Trophoblast cell (in vitro differentiated cells and primary cell): ENCODE measurements around the gene HTT.
"Not testable (repeated sequence)": the region's sequence is repeated elsewhere in the genome, so short reads cannot be mapped to it uniquely, and the experiment has no call there.

Source experiments
- DNase-seq, 2 donors: peaks; one replicate each; pipeline ENCODE4 v3.0.0-alpha.2; 2016
- H2AFZ ChIP-seq: 2 replicates; pipeline ENCODE4 v1.6.1; 2013; ENCODE audit warnings: low read length, moderate library complexity, mild to moderate bottlenecking; ENCODE audit not compliant: insufficient read depth, poor library complexity
- H2AK5ac ChIP-seq: 2 replicates; pipeline ENCODE4 v1.6.1; 2013; ENCODE audit warnings: mild to moderate bottlenecking, low read length
- H2BK120ac ChIP-seq: 2 replicates; pipeline ENCODE4 v1.6.1; 2013; ENCODE audit warnings: low read length, mild to moderate bottlenecking, moderate library complexity; ENCODE audit not compliant: insufficient read depth, poor library complexity
- H2BK12ac ChIP-seq: 2 replicates; pipeline ENCODE4 v1.6.1; 2013; ENCODE audit warnings: mild to moderate bottlenecking, low read length, moderate library complexity
- H2BK5ac ChIP-seq: 2 replicates; pipeline ENCODE4 v1.6.1; 2013; ENCODE audit warnings: low read length, low read depth, moderate library complexity, mild to moderate bottlenecking; ENCODE audit not compliant: poor library complexity
- H3K14ac ChIP-seq: 2 replicates; pipeline ENCODE4 v1.6.1; 2013; ENCODE audit warnings: mild to moderate bottlenecking, low read length
- H3K18ac ChIP-seq: 2 replicates; pipeline ENCODE4 v1.6.1; 2013; ENCODE audit warnings: mild to moderate bottlenecking, low read length
- H3K23ac ChIP-seq: 2 replicates; pipeline ENCODE4 v1.6.1; 2013; ENCODE audit warnings: low read length
- H3K27ac ChIP-seq: 2 replicates; pipeline ENCODE4 v1.5.1; 2013; ENCODE audit warnings: low read depth, mild to moderate bottlenecking, inconsistent platforms, low read length, moderate library complexity
- H3K27me3 ChIP-seq: 2 replicates; pipeline ENCODE4 v1.6.1; 2013; ENCODE audit warnings: inconsistent platforms, mild to moderate bottlenecking, low read length, moderate library complexity; ENCODE audit not compliant: insufficient read depth
- H3K36me3 ChIP-seq, 2 experiments: 1 replicate in 1 of 2; 2 replicates in 1 of 2; pipeline ENCODE4 v1.6.1; 2013; ENCODE audit warnings: low read length in 2 of 2, mild to moderate bottlenecking in 2 of 2, moderate library complexity in 1 of 2; ENCODE audit not compliant: insufficient read depth in 2 of 2, control insufficient read depth in 1 of 2
- H3K4ac ChIP-seq: 2 replicates; pipeline ENCODE4 v1.6.1; 2013; ENCODE audit warnings: low read depth, mild to moderate bottlenecking, low read length, moderate library complexity
- H3K4me1 ChIP-seq, 2 experiments: 1 replicate in 1 of 2; 2 replicates in 1 of 2; pipeline ENCODE4 v1.6.1; 2013; ENCODE audit warnings: low read length in 2 of 2, mild to moderate bottlenecking in 2 of 2, moderate library complexity in 1 of 2; ENCODE audit not compliant: insufficient read depth in 2 of 2, control insufficient read depth in 1 of 2
- H3K4me2 ChIP-seq: 2 replicates; pipeline ENCODE4 v1.6.1; 2013; ENCODE audit warnings: inconsistent platforms, mild to moderate bottlenecking, low read length, moderate library complexity
- H3K4me3 ChIP-seq: 2 replicates; pipeline ENCODE4 v1.5.1; 2013; ENCODE audit warnings: mild to moderate bottlenecking, low read depth, low read length, inconsistent platforms
- H3K79me1 ChIP-seq: one replicate; pipeline ENCODE4 v1.6.1; 2013; ENCODE audit warnings: low read length
- H3K79me2 ChIP-seq: 2 replicates; pipeline ENCODE4 v1.6.1; 2013; ENCODE audit warnings: low read length, mild to moderate bottlenecking; ENCODE audit not compliant: control insufficient read depth, insufficient read depth, poor library complexity
- H3K9ac ChIP-seq: 2 replicates; pipeline ENCODE4 v1.6.1; 2013; ENCODE audit warnings: mild to moderate bottlenecking, low read length
- H3K9me3 ChIP-seq: 2 replicates; pipeline ENCODE4 v1.6.1; 2013; ENCODE audit warnings: low read depth, mild to moderate bottlenecking, control low read depth, inconsistent platforms, low read length; ENCODE audit not compliant: insufficient read depth
- H4K12ac ChIP-seq: 2 replicates; pipeline ENCODE4 v1.6.1; 2013; ENCODE audit warnings: low read depth, mild to moderate bottlenecking, low read length, moderate library complexity
- H4K8ac ChIP-seq: 2 replicates; pipeline ENCODE4 v1.6.1; 2013; ENCODE audit warnings: low read depth, mild to moderate bottlenecking, low read length, moderate library complexity
- H4K91ac ChIP-seq: one replicate; pipeline ENCODE4 v1.6.1; 2013; ENCODE audit warnings: low read depth, mild to moderate bottlenecking, low read length, moderate library complexity
- WGBS: extraction: QIAGEN DNeasy Blood & Tissue Kit; methylation state at CpG from one replicate; pipeline ENCODE4 v1.1.7; 2013; ENCODE audit warnings: missing lambda C conversion rate; ENCODE audit not compliant: insufficient read length, insufficient coverage; ENCODE audit errors: extremely low coverage; 5-methylcytosine and 5-hydroxymethylcytosine counted together

Gene HTT

GRCh38 chr4:3091464-3091863, 17.0 kb downstream of the HTT start:
- no peak overlapping the region for H3K4me3 ChIP-seq
- no peak overlapping the region for H2BK120ac ChIP-seq
- H3K9me3 ChIP-seq = no peaks in the 10 kb centered on the region
- no peak overlapping the region for H2BK5ac ChIP-seq
- no peak for DNase-seq
- no peaks in the 10 kb centered on the region for H3K79me2 ChIP-seq
- no peak overlapping the region for H4K8ac ChIP-seq
- H3K14ac ChIP-seq = no peak overlapping the region
- peaks cover 8 to 11% of the 10 kb centered on the region in 2 experiments for H3K36me3 ChIP-seq
- no peaks in the 10 kb centered on the region for H3K79me1 ChIP-seq
- no peaks in the 10 kb centered on the region for H3K4me1 ChIP-seq
- H3K18ac ChIP-seq = no peak overlapping the region
- no peak overlapping the region for H3K23ac ChIP-seq
- H3K9ac ChIP-seq = no peak overlapping the region
- no peak overlapping the region for H2BK12ac ChIP-seq
- H3K4ac ChIP-seq = no peak overlapping the region
- no peak overlapping the region for H4K91ac ChIP-seq
- no peak overlapping the region for H2AK5ac ChIP-seq
- no peak overlapping the region for H3K4me2 ChIP-seq
- H3K27ac ChIP-seq = no peak overlapping the region
- no peak overlapping the region for H2AFZ ChIP-seq
- no CpG with 5 or more reads among the region's 5 CpGs for WGBS
- H4K12ac ChIP-seq = no peak overlapping the region
- H3K27me3 ChIP-seq = no peaks in the 10 kb centered on the region

- H4K8ac ChIP-seq, H3K27me3 ChIP-seq, H2BK5ac ChIP-seq, H3K27ac ChIP-seq, H3K4ac ChIP-seq, H2AFZ ChIP-seq, H3K23ac ChIP-seq, H3K4me2 ChIP-seq, H3K4me1 ChIP-seq, H3K79me1 ChIP-seq, H4K91ac ChIP-seq, H3K4me3 ChIP-seq, H3K14ac ChIP-seq, H2AK5ac ChIP-seq, H3K79me2 ChIP-seq, H3K9ac ChIP-seq, H2BK12ac ChIP-seq, H3K18ac ChIP-seq, H3K9me3 ChIP-seq, H2BK120ac ChIP-seq, DNase-seq, H4K12ac ChIP-seq: not testable (repeated sequence)
- peaks cover 8 to 17% of the 10 kb centered on the region in 2 experiments for H3K36me3 ChIP-seq
- WGBS = no CpG with 5 or more reads among the region's 28 CpGs
These were observed 20.2 kb downstream of the HTT start for GRCh38 chr4:3094701-3095100.

GRCh38 chr4:3096202-3096601, 21.7 kb downstream of the HTT start:
- no peak overlapping the region for H3K23ac ChIP-seq
- no peaks in the 10 kb centered on the region for H3K9me3 ChIP-seq
- H2AFZ ChIP-seq = no peak overlapping the region
- no peak overlapping the region for H4K91ac ChIP-seq
- no peaks in the 10 kb centered on the region for H3K4me1 ChIP-seq
- H4K12ac ChIP-seq = no peak overlapping the region
- H2BK5ac ChIP-seq = no peak overlapping the region
- no peaks in the 10 kb centered on the region for H3K27me3 ChIP-seq
- H3K4me3 ChIP-seq = no peak overlapping the region
- H3K27ac ChIP-seq = no peak overlapping the region
- H3K9ac ChIP-seq = no peak overlapping the region
- H2BK120ac ChIP-seq = no peak overlapping the region
- no peak overlapping the region for H3K14ac ChIP-seq
- H3K4ac ChIP-seq = no peak overlapping the region
- WGBS = no CpG with 5 or more reads among the region's 3 CpGs
- no peak overlapping the region for H4K8ac ChIP-seq
- peak in 1 of 2 donors; percentile 36 for DNase-seq
- H3K79me1 ChIP-seq = no peaks in the 10 kb centered on the region
- H3K4me2 ChIP-seq = no peak overlapping the region
- peaks cover 12 to 30% of the 10 kb centered on the region in 2 experiments for H3K36me3 ChIP-seq
- no peaks in the 10 kb centered on the region for H3K79me2 ChIP-seq
- no peak overlapping the region for H2BK12ac ChIP-seq
- H3K18ac ChIP-seq = no peak overlapping the region
- no peak overlapping the region for H2AK5ac ChIP-seq

- Histone ChIP-seq H2BK5ac (no peak overlapping the region), H3K79me1 (no peaks in the 10 kb centered on the region)
- DNase-seq = no peak
These were observed 23.9 kb downstream of the HTT start for GRCh38 chr4:3098346-3098745.

More at GRCh38 chr4:3098346-3098745, 23.9 kb downstream of the HTT start:
- H3K27ac ChIP-seq = no peak overlapping the region
- no peak overlapping the region for H3K4ac ChIP-seq
- no peak overlapping the region for H2BK12ac ChIP-seq
- no peak overlapping the region for H2BK120ac ChIP-seq
- no peaks in the 10 kb centered on the region for H3K79me2 ChIP-seq
- H3K4me3 ChIP-seq = no peak overlapping the region
- H3K9ac ChIP-seq = no peak overlapping the region
- H3K4me2 ChIP-seq = no peak overlapping the region
- H3K23ac ChIP-seq = no peak overlapping the region
- H3K27me3 ChIP-seq = no peaks in the 10 kb centered on the region
- H2AK5ac ChIP-seq = no peak overlapping the region
- no peak overlapping the region for H4K8ac ChIP-seq
- H3K36me3 ChIP-seq = peaks cover 18 to 40% of the 10 kb centered on the region in 2 experiments
- H3K14ac ChIP-seq = no peak overlapping the region
- H3K4me1 ChIP-seq = no peaks in the 10 kb centered on the region
- no peaks in the 10 kb centered on the region for H3K9me3 ChIP-seq
- H4K91ac ChIP-seq = no peak overlapping the region
- H3K18ac ChIP-seq = no peak overlapping the region
- H4K12ac ChIP-seq = no peak overlapping the region
- WGBS = no CpG with 5 or more reads among the region's 2 CpGs
- H2AFZ ChIP-seq = no peak overlapping the region
